Hepatocyte (in vitro differentiated cells): ENCODE data around the gene PLEKHB2. TPM values are rescaled to one million over a fixed set of nuclear protein-coding genes. Genes with fewer than 3 reads are reported as not detected.
"Not testable (repeated sequence)": the region's sequence is repeated elsewhere in the genome, so short reads cannot be mapped to it uniquely, and the experiment has no call there.

Experiments
- DNase-seq: peaks from one replicate; pipeline ENCODE4 v3.0.0-alpha.2; 2016; ENCODE audit warnings: low spot score
- H2AFZ ChIP-seq: fragments of 200-600 bp; sonication (generic); 2 replicates; pipeline ENCODE4 v1.6.0; 2016; ENCODE audit warnings: antibody characterized with exemption, mild to moderate bottlenecking
- H3K27ac ChIP-seq: fragments of 200-600 bp; sonication (generic); 2 replicates; pipeline ENCODE4 v1.5.1; 2016; ENCODE audit warnings: mild to moderate bottlenecking
- H3K27me3 ChIP-seq: fragments of 200-600 bp; sonication (generic); 2 replicates; pipeline ENCODE4 v1.6.1; 2016
- H3K36me3 ChIP-seq: fragments of 200-600 bp; sonication (generic); replicated peaks from 2 replicates; pipeline ENCODE4 v1.5.1; 2016; ENCODE audit warnings: low read depth; ENCODE audit not compliant: insufficient read depth
- H3K4me1 ChIP-seq: fragments of 200-600 bp; sonication (generic); 2 replicates; pipeline ENCODE4 v1.5.1; 2016; ENCODE audit warnings: mild to moderate bottlenecking, moderate library complexity; ENCODE audit not compliant: insufficient read depth
- H3K4me2 ChIP-seq: fragments of 200-600 bp; sonication (generic); 2 replicates; pipeline ENCODE4 v1.6.0; 2016
- H3K4me3 ChIP-seq: fragments of 200-600 bp; sonication (generic); 2 replicates; pipeline ENCODE4 v1.5.1; 2016; ENCODE audit warnings: mild to moderate bottlenecking
- H3K79me2 ChIP-seq: fragments of 200-600 bp; sonication (generic); 2 replicates; pipeline ENCODE4 v1.6.0; 2017; ENCODE audit warnings: mild to moderate bottlenecking
- H3K9me2 ChIP-seq: fragments of 200-600 bp; sonication (generic); replicated peaks from 2 replicates; pipeline ENCODE4 v1.6.0; 2017; ENCODE audit warnings: mild to moderate bottlenecking; ENCODE audit not compliant: insufficient read depth
- H3K9me3 ChIP-seq: fragments of 200-600 bp; sonication (generic); 2 replicates; pipeline ENCODE4 v1.5.1; 2016; ENCODE audit warnings: low read depth, mild to moderate bottlenecking
- H4K20me1 ChIP-seq: fragments of 200-600 bp; sonication (generic); 2 replicates; pipeline ENCODE4 v1.6.0; 2016; ENCODE audit warnings: mild to moderate bottlenecking; ENCODE audit not compliant: insufficient read depth, poor library complexity, severe bottlenecking
- CTCF ChIP-seq: fragments of 200-600 bp; sonication (generic); IDR thresholded peaks from 2 replicates; pipeline ENCODE4 v1.5.1; 2016; ENCODE audit warnings: antibody characterized with exemption, mild to moderate bottlenecking; ENCODE audit not compliant: poor library complexity
- EZH2 ChIP-seq: fragments of 200-600 bp; sonication (generic); IDR thresholded peaks from 2 replicates; pipeline ENCODE4 v1.6.1; 2016; ENCODE audit warnings: antibody characterized with exemption, mild to moderate bottlenecking, borderline replicate concordance
- EZH2phosphoT487 ChIP-seq: fragments of 200-600 bp; sonication (generic); IDR thresholded peaks from one replicate; pipeline ENCODE4 v1.6.1; 2018; ENCODE audit warnings: antibody characterized with exemption, mild to moderate bottlenecking, low read depth, moderate library complexity; ENCODE audit not compliant: unreplicated experiment, severe bottlenecking
- WGBS: methylation state at CpG from one replicate; pipeline ENCODE4 v1.1.6; 2016; ENCODE audit warnings: low lambda C conversion rate; ENCODE audit errors: missing lambda C conversion rate; 5-methylcytosine and 5-hydroxymethylcytosine counted together
- polyA plus RNA-seq: library from polyadenylated mRNA; unstranded; fragments of >200 nt; fragmentation: Nextera tagmentation; extraction: Ambion mirVana; gene quantifications from 2 replicates; pipeline ENCODE4 v1.2.1, GENCODE V29; 2016
- total RNA-seq: library from RNA; depleted of rRNA; stranded (reverse); fragments of >200 nt; gene quantifications from 2 replicates; pipeline ENCODE4 v1.2.3, GENCODE V29; 2014

PLEKHB2 gene
- total and polyA plus RNA-seq, 2 experiments from 2014 or later = 54.0 to 90.4 TPM

DNA sequence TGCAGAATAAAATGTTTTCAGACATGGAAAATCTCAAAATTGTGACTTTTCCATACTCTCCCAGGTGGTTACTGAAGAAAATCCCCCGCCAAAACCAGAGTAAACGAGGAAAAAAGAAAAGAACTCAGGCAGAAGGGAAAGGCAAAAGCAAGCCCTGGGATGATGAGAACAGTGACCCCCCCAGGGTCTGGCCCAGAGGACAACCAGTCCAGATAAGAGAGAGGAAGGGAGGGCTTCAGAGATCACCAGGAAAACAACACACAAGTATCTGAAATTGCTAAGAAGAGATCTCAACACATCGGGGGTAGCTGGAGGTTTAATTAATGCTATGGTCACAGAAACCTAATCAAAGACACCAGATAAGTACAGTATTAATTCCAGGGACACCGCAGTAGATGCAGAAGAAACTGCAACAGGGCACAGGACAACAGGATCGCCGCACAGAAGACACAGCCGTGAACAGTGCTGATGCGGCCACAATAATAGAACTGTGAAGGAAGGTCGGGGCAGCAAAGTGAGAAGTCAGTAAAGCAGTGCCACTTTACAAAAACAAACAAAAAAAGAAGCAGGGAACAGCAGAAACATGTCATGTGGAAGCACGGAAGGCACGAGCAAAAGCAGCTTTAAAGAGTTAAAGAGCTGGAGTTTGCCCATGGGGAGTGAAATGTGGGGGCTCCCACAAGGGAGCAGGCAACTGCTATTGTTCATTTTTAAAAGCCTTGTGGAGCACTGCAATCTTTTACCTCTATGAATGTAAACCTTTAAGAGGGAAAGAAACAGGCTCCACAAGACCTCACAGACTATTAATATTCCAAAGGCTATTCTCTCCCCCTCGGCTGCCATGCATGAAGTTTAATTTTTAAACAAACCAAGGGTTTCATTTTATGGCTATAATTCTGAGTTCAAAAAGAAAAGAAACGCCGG is 40.3 kb upstream of the PLEKHB2 start:
- Histone ChIP-seq H3K4me1 (peaks cover 11% of the 10 kb centered on the region), H3K9me3 (no peaks in the 10 kb centered on the region), H3K4me2 (peak overlapping the region; percentile 59), H2AFZ (no peak overlapping the region), H3K4me3 (no peak overlapping the region), H3K9me2 (no peaks in the 10 kb centered on the region), H3K27me3 (no peaks in the 10 kb centered on the region), H3K79me2 (peaks cover 99% of the 10 kb centered on the region), H3K27ac (peak overlapping the region; percentile 27), H3K36me3 (no peaks in the 10 kb centered on the region), H4K20me1 (peaks cover 91% of the 10 kb centered on the region)
- TF ChIP-seq CTCF (no peak), EZH2phosphoT487 (no peak), EZH2 (no peak)
- 57% methylated on average over 14 of the region's 14 CpGs for WGBS
- no peak for DNase-seq

- Histone ChIP-seq H3K27me3 (no peaks in the 10 kb centered on the region), H2AFZ (no peak overlapping the region), H3K27ac (no peak overlapping the region), H3K4me1 (peaks cover 11% of the 10 kb centered on the region), H3K79me2 (peaks cover 100% of the 10 kb centered on the region), H3K36me3 (peaks cover 4% of the 10 kb centered on the region), H4K20me1 (peaks cover 84% of the 10 kb centered on the region), H3K9me2 (no peaks in the 10 kb centered on the region), H3K4me2 (no peak overlapping the region), H3K9me3 (no peaks in the 10 kb centered on the region), H3K4me3 (no peak overlapping the region)
- TF ChIP-seq EZH2phosphoT487 = no peak
- DNase-seq = no peak
- 82% methylated on average over 2 of the region's 2 CpGs for WGBS
These were observed 37.5 kb upstream of the PLEKHB2 start for GRCh38 chr2:131067465-131068125.

GRCh38 chr2:131068172-131068571 is 37.0 kb upstream of the PLEKHB2 start:
- H3K4me3 ChIP-seq, H3K9me3 ChIP-seq, H3K4me2 ChIP-seq, H3K36me3 ChIP-seq, H3K9me2 ChIP-seq, DNase-seq, H2AFZ ChIP-seq, H3K27ac ChIP-seq, H3K27me3 ChIP-seq: not testable (repeated sequence)
- WGBS = 94% methylated on average over 6 of the region's 6 CpGs
- Histone ChIP-seq H3K79me2 (peaks cover 100% of the 10 kb centered on the region), H3K4me1 (peaks cover 11% of the 10 kb centered on the region), H4K20me1 (peaks cover 84% of the 10 kb centered on the region)

GRCh38 chr2:131075578-131075977 is 29.6 kb upstream of the PLEKHB2 start:
- H3K36me3 ChIP-seq, H3K27ac ChIP-seq: not testable (repeated sequence)
- H3K79me2 ChIP-seq = peaks cover 93% of the 10 kb centered on the region

More at GRCh38 chr2:131075578-131075977, 29.6 kb upstream of the PLEKHB2 start:
- not testable (repeated sequence) for H3K9me2 ChIP-seq, H2AFZ ChIP-seq, DNase-seq, H3K27me3 ChIP-seq, H3K4me3 ChIP-seq, H3K9me3 ChIP-seq, H3K4me2 ChIP-seq
- Histone ChIP-seq H3K4me1 (peaks cover 16% of the 10 kb centered on the region), H4K20me1 (peaks cover 90% of the 10 kb centered on the region)
- WGBS = 98% methylated on average over 15 of the region's 15 CpGs
